Upper lobe of left lung (tissue), 6 donors: ENCODE measurements around the gene DLL1. TPM values are rescaled to one million over a fixed set of nuclear protein-coding genes. Genes with fewer than 3 reads are reported as not detected.

Experiments used
- ATAC-seq, 2 donors: fragments of 200-7000 bp; cut with Tn5 transposase; one replicate each; pipeline ENCODE4 v1.9.1; 2022; ENCODE audit warnings: mild to moderate bottlenecking in 2 of 2, moderate library complexity in 2 of 2; ENCODE audit not compliant: low FRiP score in 2 of 2
- DNase-seq, 2 donors: peaks; one replicate each; pipeline ENCODE4 v3.0.0-alpha.2; 2019 to 2020
- H3K27ac ChIP-seq, 4 donors: fragments of 200-600 bp; sonication (generic); one replicate each; pipeline ENCODE4 v1.5.1; 2016 to 2019
- H3K27me3 ChIP-seq, 4 donors: fragments of 200-600 bp; sonication (generic); one replicate each; pipeline ENCODE4 v1.5.1; 2017 to 2019
- H3K36me3 ChIP-seq, 4 donors: fragments of 200-600 bp; sonication (generic); one replicate each; pipeline ENCODE4 v1.5.1; 2016 to 2019
- H3K4me1 ChIP-seq, 4 donors: fragments of 200-600 bp; sonication (generic); one replicate each; pipeline ENCODE4 v1.5.1; 2018 to 2019
- H3K4me3 ChIP-seq, 4 donors: fragments of 200-600 bp; sonication (generic); one replicate each; pipeline ENCODE4 v1.5.1; 2017 to 2019; ENCODE audit warnings: mild to moderate bottlenecking in 2 of 4, moderate library complexity in 1 of 4
- H3K9me3 ChIP-seq, 4 donors: fragments of 200-600 bp; sonication (generic); one replicate each; pipeline ENCODE4 v1.5.1; 2018 to 2019
- CTCF ChIP-seq, 6 experiments: fragments of 450-650 bp in 4 of 6; fragments of 200-600 bp in 2 of 6; sonication (generic) in 2 of 6; IDR thresholded peaks; one replicate each; pipeline ENCODE4 v1.5.1; 2016 to 2019; ENCODE audit warnings: antibody characterized with exemption in 6 of 6
- EP300 ChIP-seq, 4 donors: sonication (generic); formaldehyde crosslinking; IDR thresholded peaks; one replicate each; pipeline ENCODE4 v1.5.1; 2017; ENCODE audit warnings: antibody characterized with exemption in 4 of 4, control low read depth in 2 of 4
- POLR2A ChIP-seq, 4 donors: fragments of 450-650 bp; IDR thresholded peaks; one replicate each; pipeline ENCODE4 v1.5.1; 2016 to 2017; ENCODE audit warnings: antibody characterized with exemption in 4 of 4, mild to moderate bottlenecking in 2 of 4
- POLR2AphosphoS5 ChIP-seq, 2 donors: sonication (generic); formaldehyde crosslinking; IDR thresholded peaks; one replicate each; pipeline ENCODE4 v1.5.1; 2017; ENCODE audit warnings: antibody characterized with exemption in 2 of 2
- WGBS, 2 donors: methylation state at CpG; one replicate each; pipeline ENCODE4 v1.1.5; 2017 to 2018; 5-methylcytosine and 5-hydroxymethylcytosine counted together
- total RNA-seq, 6 donors: library from RNA; depleted of rRNA in 4 of 6; stranded (reverse); fragments of >200 nt in 4 of 6; gene quantifications; one replicate each; pipeline versions ENCODE4 v1.1.0 to v1.2.1, GENCODE V29; 2016 to 2021
- donor health status: DM: no; HTN: no; CAD: no; lungs with moderate emphysema.
- donor health status: DM: no; HTN: yes; CAD: no; lungs with severe emphysema.

The DLL1 gene
- total RNA-seq, 6 donors from 2014 or later, result 3.8 to 20.1 (median 10.2) TPM

- H3K36me3 ChIP-seq, result peaks cover 0 to 13% (median 4%) of the 10 kb centered on the region in 4 donors
- H3K4me1 ChIP-seq, result peaks cover 6 to 24% (median 15%) of the 10 kb centered on the region in 4 donors
- ATAC-seq (no peak), DNase-seq (no peak)
- TF ChIP-seq EP300 (IDR thresholded peaks at IDR 0.05) (no peak), POLR2A (IDR thresholded peaks at IDR 0.05) (no peak), POLR2AphosphoS5 (IDR thresholded peaks at IDR 0.05) (no peak), CTCF (IDR thresholded peaks at IDR 0.05) (no peak)
- peak overlapping the region in 1 of 4 donors; percentile 32 for H3K27ac ChIP-seq
- H3K9me3 ChIP-seq, result no peaks in the 10 kb centered on the region
- H3K27me3 ChIP-seq, result no peaks in the 10 kb centered on the region
- H3K4me3 ChIP-seq, result no peak overlapping the region
- WGBS, 2 donors, result 63 to 66% methylated on average over 8 of the region's 8 CpGs
Measured at GRCh38 chr6:170277893-170278742, 12.8 kb downstream of the DLL1 start.

- peaks cover 6 to 30% (median 17%) of the 10 kb centered on the region in 4 donors for H3K4me1 ChIP-seq
- no peak for DNase-seq
- no peaks in the 10 kb centered on the region for H3K36me3 ChIP-seq
- TF ChIP-seq CTCF (IDR thresholded peaks at IDR 0.05) (no peak), POLR2A (IDR thresholded peaks at IDR 0.05) (no peak), EP300 (IDR thresholded peaks at IDR 0.05) (no peak), POLR2AphosphoS5 (IDR thresholded peaks at IDR 0.05) (peak in 1 of 2 donors; percentile 22)
- H3K4me3 ChIP-seq, result no peak overlapping the region
- H3K9me3 ChIP-seq, result no peaks in the 10 kb centered on the region
- H3K27ac ChIP-seq, result peak overlapping the region in 3 of 4 donors; percentile 14 to 57 (median 28)
- peak in 1 of 2 donors; percentile 16 for ATAC-seq
- no peaks in the 10 kb centered on the region for H3K27me3 ChIP-seq
- WGBS, 2 donors, result 76 to 81% methylated on average over 29 of the region's 29 CpGs
Measured at GRCh38 chr6:170276369-170277057, 14.4 kb downstream of the DLL1 start.

- Histone ChIP-seq H3K9me3 (no peaks in the 10 kb centered on the region), H3K27me3 (no peaks in the 10 kb centered on the region), H3K27ac (no peak overlapping the region), H3K4me3 (no peak overlapping the region), H3K4me1 (peaks cover 6 to 21% (median 17%) of the 10 kb centered on the region in 4 donors), H3K36me3 (no peaks in the 10 kb centered on the region)
- DNase-seq (no peak), ATAC-seq (no peak)
- 82 to 90% methylated on average over 32 to 36 of the region's 36 CpGs for WGBS, 2 donors
- TF ChIP-seq CTCF (IDR thresholded peaks at IDR 0.05) (no peak), POLR2A (IDR thresholded peaks at IDR 0.05) (no peak), EP300 (IDR thresholded peaks at IDR 0.05) (no peak), POLR2AphosphoS5 (IDR thresholded peaks at IDR 0.05) (no peak)
Measured at GRCh38 chr6:170274713-170275560, 15.9 kb downstream of the DLL1 start.

GRCh38 chr6:170273681-170274080 lies 17.2 kb downstream of the DLL1 start:
- no peak overlapping the region for H3K27ac ChIP-seq

More at GRCh38 chr6:170273681-170274080, 17.2 kb downstream of the DLL1 start:
- ATAC-seq, result no peak
- WGBS, 2 donors, result 74 to 79% methylated on average over 7 of the region's 7 CpGs
- H3K36me3 ChIP-seq, result no peaks in the 10 kb centered on the region
- no peaks in the 10 kb centered on the region for H3K27me3 ChIP-seq
- peaks cover 6 to 18% (median 12%) of the 10 kb centered on the region in 4 donors for H3K4me1 ChIP-seq
- DNase-seq, result no peak
- H3K9me3 ChIP-seq, result no peaks in the 10 kb centered on the region
- TF ChIP-seq CTCF (IDR thresholded peaks at IDR 0.05) (no peak), POLR2A (IDR thresholded peaks at IDR 0.05) (no peak), POLR2AphosphoS5 (IDR thresholded peaks at IDR 0.05) (no peak), EP300 (IDR thresholded peaks at IDR 0.05) (no peak)
- H3K4me3 ChIP-seq, result no peak overlapping the region
